HG02852 (cell line): Measurements from ENCODE around the gene PDE10A.
"Not testable (repeated sequence)": the region's sequence is repeated elsewhere in the genome, so short reads cannot be mapped to it uniquely, and the experiment has no call there.

Experiments used
- ATAC-seq: cut with Tn5 transposase; IDR thresholded peaks from one replicate; pipeline ENCODE4 v1.9.1; 2021; ENCODE audit warnings: mild to moderate bottlenecking, moderate library complexity; ENCODE audit not compliant: unreplicated experiment

Gene PDE10A

DNA sequence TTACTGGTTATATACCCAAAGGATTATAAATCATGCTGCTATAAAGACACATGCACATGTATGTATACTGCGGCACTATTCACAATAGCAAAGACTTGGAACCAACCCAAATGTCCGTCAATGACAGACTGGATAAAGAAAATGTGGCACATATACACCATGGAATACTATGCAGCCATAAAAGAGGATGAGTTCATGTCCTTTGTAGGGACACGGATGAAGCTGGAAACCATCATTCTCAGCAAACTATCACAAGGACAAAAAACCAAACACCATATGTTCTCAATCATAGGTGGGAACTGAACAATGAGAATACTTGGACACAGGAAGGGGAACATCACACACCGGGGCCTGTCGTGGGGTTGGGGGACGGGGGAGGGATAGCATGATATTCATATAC is 104.9 kb downstream of the PDE10A start:
- ATAC-seq = not testable (repeated sequence)

DNA sequence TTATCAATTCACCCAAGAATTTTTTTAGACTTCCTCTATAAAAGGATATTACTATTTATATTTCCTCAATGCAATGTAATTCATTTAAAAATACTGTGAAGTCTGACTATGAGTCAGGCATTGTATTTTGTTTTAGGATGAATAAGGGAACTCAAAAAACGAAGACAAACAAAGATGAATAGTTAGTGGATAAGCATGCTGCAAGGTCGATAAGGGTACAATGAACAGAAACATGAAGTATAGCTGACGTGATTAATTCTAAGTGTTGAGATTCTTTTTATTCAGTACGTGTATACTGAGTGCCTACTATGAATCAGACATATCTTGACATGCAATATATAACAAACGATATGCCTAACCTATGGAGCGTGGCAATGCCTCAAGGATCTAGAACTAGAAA is 105.4 kb downstream of the PDE10A start:
- no peak for ATAC-seq

DNA sequence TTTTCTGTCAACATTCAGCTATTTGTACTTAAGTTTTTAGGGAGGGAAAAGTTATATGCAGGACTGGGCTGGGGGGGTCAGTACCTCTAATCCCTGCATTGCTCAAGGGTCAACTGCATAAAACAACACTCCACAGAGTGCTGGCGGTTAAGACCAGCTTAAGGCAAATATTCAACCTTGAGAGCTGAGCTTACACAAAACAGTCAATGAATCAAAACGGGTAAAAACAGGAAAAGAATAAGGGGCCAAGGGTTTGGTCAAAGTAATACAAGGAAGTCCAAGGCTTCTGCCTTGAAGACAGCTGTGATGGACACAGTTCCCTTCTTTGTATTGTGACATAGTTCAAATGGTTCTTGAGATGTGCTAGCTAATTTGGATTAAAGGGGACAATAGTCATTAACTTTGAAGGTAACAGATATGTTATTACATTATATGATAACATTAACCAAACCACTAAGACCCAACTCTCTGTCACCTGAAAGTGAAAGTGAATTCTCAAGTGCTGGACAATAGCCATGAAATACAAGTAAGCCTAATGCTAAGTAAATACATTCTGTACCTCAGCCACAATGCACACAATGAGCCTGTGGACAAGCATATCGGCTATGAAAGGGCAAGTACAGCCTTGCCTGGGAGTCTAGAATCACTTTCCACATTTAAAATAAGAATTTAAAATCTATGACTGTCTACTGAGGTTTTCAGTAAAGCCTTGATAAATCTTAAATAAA is 106.8 kb downstream of the PDE10A start:
- ATAC-seq = no peak

DNA sequence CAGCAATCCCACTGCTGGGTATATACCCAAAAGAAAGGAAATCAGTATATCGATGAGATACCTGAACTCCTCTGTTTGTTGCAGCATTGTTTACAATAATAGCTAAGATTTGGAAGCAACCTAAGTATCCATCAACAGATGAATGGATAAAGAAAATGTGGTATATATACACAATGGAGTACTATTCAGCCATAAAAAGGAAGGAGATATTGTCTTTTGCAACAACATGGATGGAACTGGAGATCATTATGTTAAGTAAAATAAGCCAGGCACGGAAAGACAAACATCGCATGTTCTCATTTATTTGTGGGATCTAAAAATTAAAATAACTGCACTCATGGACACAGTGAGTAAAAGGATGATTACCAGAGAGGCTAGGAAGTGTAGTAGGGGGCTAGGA is 108.4 kb downstream of the PDE10A start:
- ATAC-seq = not testable (repeated sequence)

DNA sequence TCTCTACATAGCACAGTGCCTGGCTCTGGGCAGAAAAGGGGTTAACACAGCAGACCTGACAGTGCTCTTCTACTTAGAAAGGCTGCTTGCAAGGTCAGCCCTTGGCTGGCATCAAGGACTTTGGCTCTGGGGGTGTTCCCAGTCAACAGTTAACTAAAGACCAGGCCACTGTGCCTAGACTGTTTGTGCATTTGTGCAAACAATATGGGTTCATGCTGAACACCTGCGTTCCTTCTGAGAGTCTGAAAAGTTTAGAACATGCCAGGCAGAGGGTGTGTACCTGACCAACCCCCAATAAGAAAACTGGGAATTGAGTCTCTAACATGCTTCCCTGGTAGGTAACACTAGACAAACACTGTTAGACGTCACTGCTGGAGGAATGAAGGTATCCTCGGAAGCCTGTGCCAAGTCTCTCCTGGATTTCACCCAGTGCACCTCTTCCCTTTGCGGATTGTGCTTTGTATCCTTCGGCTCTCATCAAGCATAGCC is 110.7 kb downstream of the PDE10A start:
- ATAC-seq = no peak

DNA sequence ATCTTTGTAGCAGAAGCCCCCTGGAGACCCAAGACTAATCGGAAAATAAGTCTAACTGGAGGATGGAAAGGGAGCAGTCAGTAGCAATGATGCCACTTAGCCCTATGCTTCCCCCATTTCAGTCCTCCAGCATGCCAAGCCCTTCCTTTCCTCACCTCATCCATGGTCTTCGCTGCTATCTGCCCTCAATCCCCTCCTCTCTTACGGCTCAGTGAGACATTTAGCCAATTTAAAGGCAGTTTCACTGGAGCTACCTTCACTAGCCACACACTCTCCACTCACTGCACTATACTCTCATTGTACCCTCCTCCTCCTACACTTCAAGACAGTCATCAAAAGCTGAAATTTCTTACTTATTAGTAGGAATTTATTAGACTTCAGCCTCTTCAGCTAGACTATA is 111.2 kb downstream of the PDE10A start:
- ATAC-seq = no peak

DNA sequence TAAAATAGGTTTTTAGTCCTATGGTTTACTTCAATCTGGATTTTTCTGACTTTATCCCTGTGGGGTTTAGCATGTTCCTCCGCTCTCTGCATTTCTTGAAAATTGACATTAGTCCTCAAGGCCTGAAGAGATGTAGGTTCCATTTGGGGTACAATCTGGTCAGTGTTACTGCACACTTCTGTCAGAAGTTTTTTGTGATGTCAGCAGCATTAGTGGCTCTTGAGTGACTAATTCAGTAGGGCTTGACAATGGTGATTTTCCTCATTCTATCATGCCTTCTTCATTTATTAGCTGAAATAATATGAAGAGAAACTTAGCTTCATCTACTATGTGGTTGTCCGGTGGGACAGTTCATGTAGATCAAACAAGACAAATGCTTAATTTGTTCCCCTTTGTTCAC is 114.6 kb downstream of the PDE10A start:
- no peak for ATAC-seq

DNA sequence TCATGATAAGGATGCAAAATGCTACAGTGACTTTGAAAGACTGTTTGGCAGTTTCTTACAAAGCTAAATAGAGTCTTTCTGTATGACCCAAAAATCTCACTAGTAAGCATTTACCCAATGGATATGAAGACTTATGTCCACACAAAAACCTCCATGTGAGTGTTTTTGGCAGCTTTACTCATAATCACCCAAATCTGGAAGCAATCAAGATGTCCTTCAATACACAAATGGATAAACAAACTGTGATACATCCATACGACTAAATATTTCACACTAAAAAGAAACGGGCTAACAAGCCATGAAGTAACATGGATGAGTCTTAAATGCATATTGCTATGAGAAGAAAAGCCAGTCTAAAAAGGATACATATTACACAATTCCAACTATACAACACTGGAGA is 117.2 kb downstream of the PDE10A start:
- ATAC-seq = no peak

DNA sequence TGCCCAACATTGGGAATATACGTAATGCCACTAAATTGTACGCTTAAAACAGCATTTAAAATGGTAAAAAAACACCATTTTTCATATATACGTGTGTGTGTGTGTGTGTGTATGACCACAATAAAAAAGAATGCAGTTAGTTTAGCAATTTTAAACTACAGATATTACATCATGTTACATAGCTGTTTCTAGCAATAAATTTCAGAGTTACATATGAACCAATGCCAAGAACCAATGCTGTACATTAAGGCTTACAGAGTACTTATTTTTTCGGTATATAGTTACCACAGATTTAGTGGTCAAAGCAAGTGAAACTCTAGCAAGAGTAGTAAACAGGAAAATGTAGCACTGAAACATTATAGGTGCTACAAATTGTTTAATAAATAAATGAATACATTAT is 119.3 kb downstream of the PDE10A start:
- ATAC-seq = no peak

DNA sequence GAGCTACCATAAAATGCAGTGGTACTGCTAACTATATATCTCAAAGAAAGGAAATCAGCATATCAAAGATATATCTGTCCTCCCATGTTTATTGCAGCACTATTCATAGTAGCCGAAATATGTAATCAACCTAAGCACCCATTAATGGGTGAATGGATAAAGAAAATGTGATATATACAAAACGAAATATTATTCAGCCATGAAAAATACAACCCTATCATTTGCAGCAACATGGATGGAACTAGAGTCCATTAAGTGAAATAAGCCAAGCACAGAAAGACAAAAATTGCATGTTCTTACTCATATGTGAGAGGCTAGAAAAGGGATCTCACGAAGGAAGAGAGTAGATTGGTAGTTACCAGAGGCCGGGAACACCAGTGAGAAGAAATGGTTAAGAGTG is 126.1 kb downstream of the PDE10A start:
- no peak for ATAC-seq

DNA sequence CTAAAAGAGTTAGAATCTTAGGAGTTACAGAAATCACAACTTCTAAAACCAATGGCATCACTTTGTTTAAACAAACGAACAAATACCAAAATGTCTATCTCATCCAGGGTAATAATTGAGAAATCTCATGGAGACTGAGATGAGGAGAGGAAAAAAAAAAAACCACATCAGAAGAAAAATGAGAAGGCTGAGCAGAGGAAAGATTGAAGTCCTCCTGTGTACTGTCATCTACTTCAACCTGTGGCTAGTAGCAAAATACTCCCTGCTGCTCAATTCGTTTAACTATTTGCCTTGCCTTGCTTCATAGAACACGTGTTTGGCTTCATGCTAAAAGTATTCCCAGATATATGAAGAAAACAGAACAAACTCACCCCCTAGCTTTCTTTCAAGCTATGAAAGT is 143.7 kb downstream of the PDE10A start:
- no peak for ATAC-seq

DNA sequence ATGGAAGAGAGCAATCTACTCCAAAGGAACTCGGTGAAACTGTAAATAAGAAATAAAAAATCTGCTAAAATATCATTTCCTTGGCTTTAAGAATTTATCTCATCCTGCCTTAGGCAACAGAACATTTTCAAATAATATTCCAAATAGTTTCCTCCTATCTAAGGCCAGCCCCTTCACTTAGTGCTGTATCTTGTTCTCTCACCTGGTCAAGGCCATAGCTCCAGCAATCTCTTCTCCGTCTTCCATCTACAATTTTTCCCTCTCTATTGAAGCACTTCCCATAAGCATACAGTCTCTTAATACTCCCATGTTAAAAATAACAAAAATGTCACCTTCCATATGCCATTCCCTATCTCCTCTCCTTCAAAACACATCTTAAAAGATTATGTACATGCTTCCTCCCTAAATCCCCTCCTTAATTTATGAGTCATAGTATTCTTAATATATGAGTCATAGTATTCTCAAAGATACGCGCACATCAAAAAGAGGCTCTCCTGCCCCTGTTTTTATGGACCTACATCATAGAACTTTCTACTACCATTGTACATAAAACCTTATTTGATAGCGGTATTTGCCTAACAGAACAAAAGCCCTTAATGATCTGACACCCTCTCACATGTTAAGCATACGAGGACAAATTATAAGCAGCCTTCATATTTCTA is 146.9 kb downstream of the PDE10A start:
- ATAC-seq = no peak

DNA sequence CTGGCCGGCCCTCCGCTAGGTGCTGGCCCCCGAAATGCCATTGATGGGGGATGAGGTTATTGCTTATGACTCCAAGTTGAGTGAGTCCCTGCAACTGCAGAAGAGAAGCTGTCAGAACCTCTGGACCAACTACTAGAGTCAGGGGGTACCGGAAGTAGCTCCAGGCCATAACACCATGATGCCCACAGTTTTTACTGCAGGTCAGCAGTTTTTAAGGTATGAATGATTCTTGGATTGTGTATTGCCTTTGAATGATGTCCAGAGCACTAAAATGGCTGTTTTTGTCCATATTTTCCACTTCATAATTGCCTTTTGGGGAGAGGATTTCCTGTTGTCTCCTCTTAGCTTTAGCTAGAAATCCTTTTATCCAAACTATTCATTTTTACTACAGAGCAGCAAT is 148.4 kb downstream of the PDE10A start:
- no peak for ATAC-seq

DNA sequence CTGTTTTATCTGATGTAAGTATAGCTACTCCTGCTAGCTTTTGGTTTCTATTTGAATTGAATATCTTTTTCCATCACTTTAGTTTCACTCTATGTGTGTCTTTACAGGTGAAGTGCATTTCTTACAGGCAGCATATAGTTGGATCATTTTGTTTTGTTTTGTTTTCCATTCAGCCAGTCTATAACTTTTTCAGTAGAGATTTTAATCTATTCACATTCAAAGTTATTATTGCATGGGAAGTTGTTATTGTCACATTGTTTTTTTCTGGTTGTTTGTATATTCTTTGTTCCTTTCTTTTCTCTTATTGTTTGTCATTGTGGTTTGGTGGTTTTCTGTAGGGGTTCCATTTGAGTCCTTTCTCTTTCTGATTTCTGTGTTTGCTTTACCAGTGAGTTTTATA is 151.2 kb downstream of the PDE10A start:
- ATAC-seq = peak; percentile 94

DNA sequence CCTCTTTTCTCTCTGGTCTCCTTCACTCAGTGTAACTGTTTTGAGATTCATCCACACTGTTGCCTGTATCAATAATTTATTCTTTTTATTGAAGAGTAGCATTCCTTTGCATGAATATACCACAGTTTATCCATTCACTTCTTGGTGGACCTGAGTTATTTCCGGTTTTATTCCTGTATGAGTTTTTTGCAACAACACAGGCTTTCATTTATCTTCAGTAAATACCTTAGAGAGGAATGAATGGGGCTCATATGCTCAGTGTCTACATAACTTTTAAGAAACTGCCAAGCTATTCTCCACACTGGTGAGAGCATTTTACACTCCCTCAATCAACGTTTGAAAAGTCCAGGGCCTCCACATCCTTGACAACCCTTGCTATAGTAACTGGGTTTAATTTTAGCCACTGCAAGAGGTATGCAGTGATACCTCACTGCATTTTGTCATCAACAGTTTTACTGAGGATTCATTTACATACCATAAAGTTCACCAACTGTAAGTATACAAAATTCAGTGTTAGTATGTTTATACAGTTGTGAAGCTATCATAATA is 154.6 kb downstream of the PDE10A start:
- no peak for ATAC-seq

DNA sequence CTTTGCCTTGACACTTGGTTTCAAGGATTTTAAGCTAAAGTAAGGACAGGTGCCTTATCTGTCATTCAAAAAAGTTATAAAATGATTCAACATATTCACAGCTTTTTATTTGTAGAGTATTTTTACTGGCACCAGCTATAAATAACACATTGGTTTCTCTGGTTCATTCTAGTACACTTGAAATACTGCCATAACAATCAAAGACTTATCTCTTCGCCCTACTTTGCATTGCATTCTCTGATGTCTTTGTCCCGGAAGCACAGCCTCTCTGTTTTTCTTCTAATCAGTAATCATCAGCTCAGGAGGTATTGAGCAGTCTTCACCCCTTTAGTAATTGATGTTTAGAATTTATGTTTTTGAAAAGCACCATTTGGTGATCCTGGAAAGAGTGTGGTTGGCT is 156.4 kb downstream of the PDE10A start:
- ATAC-seq = no peak

DNA sequence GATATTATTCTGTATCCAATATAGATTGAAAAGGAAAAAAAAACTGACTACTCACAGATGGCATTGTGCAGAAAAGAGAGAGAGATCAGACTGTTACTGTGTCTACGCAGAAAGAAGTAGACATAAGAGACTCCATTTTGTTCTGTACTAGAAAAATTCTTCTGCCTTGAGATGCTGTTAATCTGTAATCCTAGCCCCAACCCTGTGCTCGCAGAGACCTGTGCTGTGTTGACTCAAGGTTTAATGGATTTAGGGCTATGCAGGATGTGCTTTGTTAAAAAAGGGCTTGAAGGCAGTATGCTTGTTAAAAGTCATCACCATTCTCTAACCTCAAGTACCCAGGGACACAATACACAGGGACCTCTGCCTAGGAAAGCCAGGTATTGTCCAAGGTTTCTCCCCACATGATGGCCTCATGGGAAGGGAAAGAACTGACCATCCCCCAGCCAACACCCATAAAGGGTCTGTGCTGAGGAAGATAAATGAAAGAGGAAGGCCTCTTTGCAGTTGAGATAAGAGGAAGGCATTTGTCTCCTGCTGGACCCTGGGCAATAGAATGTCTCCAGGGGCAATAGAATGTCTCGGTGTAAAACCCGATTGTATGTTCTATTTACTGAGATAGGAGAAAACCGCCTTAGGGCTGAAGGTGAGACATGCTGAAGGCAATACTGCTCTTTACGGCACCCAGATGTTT is 162.7 kb downstream of the PDE10A start:
- ATAC-seq = not testable (repeated sequence)

DNA sequence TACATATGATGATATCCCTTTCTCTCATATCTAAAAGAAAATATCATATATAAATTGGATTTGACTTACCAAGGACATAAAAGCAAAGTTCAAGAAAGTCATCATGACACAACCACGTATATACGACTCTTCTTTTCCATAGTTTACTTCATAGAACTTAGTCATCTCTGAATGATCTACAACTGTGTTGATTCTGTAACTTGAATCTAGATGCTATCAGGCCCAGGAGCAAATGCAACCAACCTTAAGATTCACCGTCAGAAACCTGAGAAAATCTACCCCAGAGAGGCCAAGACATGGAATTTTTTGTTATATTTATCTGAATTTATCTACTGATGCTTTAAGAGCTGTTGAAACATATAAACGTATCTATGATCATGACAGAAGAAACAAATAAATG is 165.6 kb downstream of the PDE10A start:
- ATAC-seq = no peak

DNA sequence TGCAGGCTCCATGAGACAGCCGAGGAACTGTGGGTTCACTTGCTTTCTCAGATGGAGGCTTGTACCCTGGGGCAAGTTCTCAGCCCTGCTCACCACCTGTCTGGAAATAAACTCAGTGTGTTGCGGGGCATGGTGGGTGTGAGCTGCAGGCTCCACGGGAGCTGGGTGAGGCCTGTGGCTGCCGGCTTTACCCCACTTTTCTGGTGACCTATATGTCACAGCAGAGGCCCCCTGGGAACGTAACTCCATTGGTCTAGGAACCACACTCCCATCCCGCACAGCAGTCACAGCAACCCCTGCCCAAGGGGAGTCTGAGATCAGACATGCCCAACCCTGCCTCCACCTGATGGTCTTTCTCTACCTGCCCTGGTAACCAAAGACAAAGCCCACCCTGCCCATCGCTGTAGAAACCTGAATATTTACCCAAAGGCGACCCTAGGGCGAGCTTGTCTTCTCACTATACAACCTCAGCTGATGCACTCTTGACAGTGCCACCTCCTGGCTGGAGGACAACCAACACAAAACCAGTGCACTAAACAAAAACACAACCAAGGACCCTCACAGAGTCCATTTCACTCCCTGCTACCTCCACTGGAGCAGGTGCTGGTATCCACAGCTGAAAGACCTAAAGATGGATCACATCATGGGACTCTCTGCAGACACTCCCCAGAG is 174.3 kb downstream of the PDE10A start:
- ATAC-seq = no peak

DNA sequence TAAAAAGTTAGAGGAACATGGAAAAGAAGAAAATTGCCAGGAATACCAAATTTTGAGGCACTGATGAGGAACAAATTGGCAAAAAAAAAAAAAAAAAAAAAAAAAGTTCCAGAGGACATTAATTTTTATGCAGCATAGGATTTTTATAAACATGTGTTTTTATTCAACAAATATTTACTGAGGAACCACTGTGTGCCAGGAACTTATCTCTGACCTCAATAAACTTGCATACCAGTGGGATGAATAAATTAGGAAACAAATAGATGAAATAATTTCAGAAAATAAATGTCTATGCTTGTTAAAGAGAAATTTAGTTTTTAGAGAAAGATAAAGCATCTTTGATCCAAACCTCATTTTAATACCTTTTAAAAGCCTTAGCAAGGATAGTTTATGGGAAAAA is 175.1 kb downstream of the PDE10A start:
- no peak for ATAC-seq

DNA sequence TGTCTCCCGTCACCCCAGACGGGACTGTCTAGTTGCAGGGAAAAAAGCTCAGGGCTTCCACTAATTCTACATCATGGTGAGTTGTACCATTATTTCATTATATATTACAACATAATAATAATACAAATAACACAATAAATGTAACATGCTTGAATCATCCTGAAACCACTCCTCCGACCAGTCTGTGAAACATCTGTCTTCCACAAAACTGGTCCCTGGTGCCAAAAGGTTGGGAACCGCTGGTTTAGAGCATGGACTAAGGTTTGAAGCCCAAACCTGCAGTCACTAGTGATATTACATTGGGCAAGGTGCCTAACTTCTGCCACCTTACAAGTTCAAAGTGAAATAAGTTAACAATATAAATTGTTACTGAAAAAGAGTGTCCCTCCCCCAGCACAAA is 175.7 kb downstream of the PDE10A start:
- ATAC-seq = no peak
